Right lobe of liver (tissue), 6 donors: ENCODE data around the gene CD300LD. TPM values are rescaled to one million over a fixed set of nuclear protein-coding genes. Genes with fewer than 3 reads are reported as not detected.
"Not testable (repeated sequence)": the region's sequence is repeated elsewhere in the genome, so short reads cannot be mapped to it uniquely, and the experiment has no call there.

Experiments used
- ATAC-seq, 4 donors: fragments of 200-7000 bp; cut with Tn5 transposase; one replicate each; pipeline ENCODE4 v1.9.1; 2020; ENCODE audit warnings: mild to moderate bottlenecking in 4 of 4, moderate library complexity in 4 of 4
- DNase-seq, 3 donors: peaks; one replicate each; pipeline ENCODE4 v3.0.0-alpha.2; 2020
- H3K27ac ChIP-seq, 3 donors: fragments of 200-600 bp; one replicate each; pipeline ENCODE4 v1.8.0; 2022
- H3K27me3 ChIP-seq, 2 donors: fragments of 200-600 bp; one replicate each; pipeline ENCODE4 v1.8.0; 2022
- H3K36me3 ChIP-seq, 4 donors: fragments of 200-600 bp; sonication (generic) in 1 of 4; one replicate each; pipeline versions ENCODE4 v1.5.1 to v1.8.0; 2017 to 2022; ENCODE audit warnings: control low read depth in 1 of 4
- H3K4me1 ChIP-seq, 4 donors: fragments of 200-600 bp; sonication (generic) in 1 of 4; one replicate each; pipeline versions ENCODE4 v1.5.1 to v1.8.0; 2017 to 2022; ENCODE audit warnings: control low read depth in 1 of 4
- H3K4me3 ChIP-seq, 3 donors: fragments of 200-600 bp; one replicate each; pipeline ENCODE4 v1.8.0; 2022
- H3K9me3 ChIP-seq, 4 donors: fragments of 200-600 bp; sonication (generic) in 1 of 4; one replicate each; pipeline versions ENCODE4 v1.5.1 to v1.8.0; 2017 to 2022; ENCODE audit warnings: control low read depth in 1 of 4
- CTCF ChIP-seq, 4 donors: fragments of 200-600 bp in 3 of 4; fragments of 450-650 bp in 1 of 4; IDR thresholded peaks; one replicate each; pipeline versions ENCODE4 v1.5.1 to v1.8.0; 2016 to 2022; ENCODE audit warnings: antibody characterized with exemption in 4 of 4, mild to moderate bottlenecking in 2 of 4
- POLR2A ChIP-seq: fragments of 450-650 bp; IDR thresholded peaks from one replicate; pipeline ENCODE4 v1.6.1; 2017; ENCODE audit warnings: antibody characterized with exemption, mild to moderate bottlenecking
- WGBS: methylation state at CpG from one replicate; pipeline ENCODE4 v1.1.6; 2018; ENCODE audit warnings: low coverage, low lambda C conversion rate; ENCODE audit not compliant: insufficient coverage; ENCODE audit errors: missing lambda C conversion rate; 5-methylcytosine and 5-hydroxymethylcytosine counted together
- intact Hi-C, 2 donors: fragments of 100-400 bp; cut with DNase I; formaldehyde crosslinking; loops; one replicate each; pipeline versions ENCODE4 v1.11.2 to v1.14.1; 2022
- total RNA-seq, 6 experiments: library from RNA; depleted of rRNA in 2 of 6; stranded (reverse); fragments of >200 nt in 2 of 6; fragmentation: NEBNext Ultra II Directional in 3 of 6; extraction: Animal tissue kit (Norgen Biotek cat#: 25700) in 3 of 6; gene quantifications; one replicate each; pipeline versions ENCODE4 v1.1.0 to v1.2.4, GENCODE V29; 2016 to 2023
- donor health status: DM: no; HTN: yes; CAD: no.
- donor health status: DM: no; HTN: no; CAD: no.
- donor health status: DM: no; HTN: no; CAD: no.
- donor health status: DM: no; HTN: yes; CAD: no.
- donor health status: DM: no; HTN: yes; CAD: no.

The CD300LD gene
- total RNA-seq, 6 experiments from 2014 or later, result not detected

GRCh38 chr17:74637265-74637664, 45.2 kb upstream of the CD300LD start:
- H3K9me3 ChIP-seq, result no peaks in the 10 kb centered on the region
- no peaks in the 10 kb centered on the region for H3K27me3 ChIP-seq
- H3K27ac ChIP-seq, result no peak overlapping the region
- DNase-seq (no peak), ATAC-seq (peak in 3 of 4 donors; percentile 28 to 44 (median 39))
- WGBS, result 30% methylated on average over 8 of the region's 11 CpGs
- no peaks in the 10 kb centered on the region for H3K4me1 ChIP-seq
- H3K4me3 ChIP-seq, result no peak overlapping the region
- intact Hi-C loops, result no loop called here
- TF ChIP-seq CTCF (IDR thresholded peaks at IDR 0.05) (no peak), POLR2A (no peak)
- no peaks in the 10 kb centered on the region for H3K36me3 ChIP-seq

GRCh38 chr17:74636541-74637085, 44.5 kb upstream of the CD300LD start:
- ATAC-seq, H3K27ac ChIP-seq, H3K4me3 ChIP-seq, H3K4me1 ChIP-seq, DNase-seq, H3K36me3 ChIP-seq, intact Hi-C loops, H3K9me3 ChIP-seq, H3K27me3 ChIP-seq: not testable (repeated sequence)
- WGBS, result 65% methylated on average over 9 of the region's 10 CpGs

GRCh38 chr17:74635418-74635817, 43.3 kb upstream of the CD300LD start:
- DNase-seq, result no peak
- H3K4me3 ChIP-seq, result no peak overlapping the region
- 46% methylated on average over 7 of the region's 13 CpGs for WGBS
- H3K27me3 ChIP-seq, result no peaks in the 10 kb centered on the region
- no peaks in the 10 kb centered on the region for H3K4me1 ChIP-seq
- intact Hi-C loops, result no loop called here
- H3K36me3 ChIP-seq, result no peaks in the 10 kb centered on the region
- no peak overlapping the region for H3K27ac ChIP-seq
- no peaks in the 10 kb centered on the region for H3K9me3 ChIP-seq
- TF ChIP-seq CTCF (IDR thresholded peaks at IDR 0.05), result no peak
- no peak for ATAC-seq

GRCh38 chr17:74633326-74633725, 41.2 kb upstream of the CD300LD start:
- TF ChIP-seq CTCF (IDR thresholded peaks at IDR 0.05) (no peak), POLR2A (no peak)
- Histone ChIP-seq H3K9me3 (no peaks in the 10 kb centered on the region), H3K27me3 (no peaks in the 10 kb centered on the region), H3K4me1 (no peaks in the 10 kb centered on the region), H3K27ac (no peak overlapping the region), H3K4me3 (no peak overlapping the region), H3K36me3 (no peaks in the 10 kb centered on the region)
- ATAC-seq (no peak), DNase-seq (no peak)
- no CpG with 5 or more reads among the region's 8 CpGs for WGBS
- intact Hi-C loops, result no loop called here

- Histone ChIP-seq H3K9me3 (no peaks in the 10 kb centered on the region), H3K4me3 (no peak overlapping the region), H3K36me3 (no peaks in the 10 kb centered on the region), H3K27me3 (no peaks in the 10 kb centered on the region), H3K4me1 (no peaks in the 10 kb centered on the region), H3K27ac (no peak overlapping the region)
- 51% methylated on average over 9 of the region's 9 CpGs for WGBS
- DNase-seq (no peak), ATAC-seq (no peak)
- TF ChIP-seq CTCF (IDR thresholded peaks at IDR 0.05), result no peak
- TF ChIP-seq POLR2A, result no peak
- intact Hi-C loops, result no loop called here
These were observed 40.5 kb upstream of the CD300LD start for GRCh38 chr17:74632617-74633016.
